HL-60/S4 treated with phorbol 12-myristate 13-acetate at 8.2 ng/mL for 4 days and 3 days (cell line): ENCODE results near the gene DPYSL4.

Experiments used
- in situ Hi-C: fragments of 300-500 bp; cut with MboI; formaldehyde crosslinking; loops from 2 replicates; pipeline ENCODE4 v1.15.0; 2022; ENCODE audit warnings: low sequenced_read_pairs

The DPYSL4 gene

GRCh38 chr10:132237396-132237795, 50.6 kb downstream of the DPYSL4 start:
- in situ Hi-C loops: no loop called here

DNA sequence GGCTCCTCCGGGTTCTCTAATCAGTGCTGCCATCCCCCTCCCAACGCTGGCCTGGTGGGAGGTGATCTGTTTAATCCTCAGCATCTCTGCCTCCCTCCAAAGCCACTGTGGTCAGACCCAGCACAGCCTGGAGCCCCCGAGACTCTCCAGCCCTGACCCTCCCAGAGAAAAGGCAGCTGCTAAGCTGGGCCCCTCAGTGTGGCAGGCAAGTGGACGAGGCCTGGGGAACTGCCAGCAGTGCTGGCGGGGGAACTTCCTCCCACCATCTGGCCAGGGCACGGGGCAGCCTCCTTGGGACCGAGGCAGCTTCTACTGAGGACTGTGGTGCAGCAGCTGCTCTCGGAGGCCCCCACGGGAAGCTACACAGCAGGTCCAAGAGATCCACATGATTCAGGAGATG, 51.1 kb downstream of the DPYSL4 start:
- in situ Hi-C loops: no loop called here

DNA sequence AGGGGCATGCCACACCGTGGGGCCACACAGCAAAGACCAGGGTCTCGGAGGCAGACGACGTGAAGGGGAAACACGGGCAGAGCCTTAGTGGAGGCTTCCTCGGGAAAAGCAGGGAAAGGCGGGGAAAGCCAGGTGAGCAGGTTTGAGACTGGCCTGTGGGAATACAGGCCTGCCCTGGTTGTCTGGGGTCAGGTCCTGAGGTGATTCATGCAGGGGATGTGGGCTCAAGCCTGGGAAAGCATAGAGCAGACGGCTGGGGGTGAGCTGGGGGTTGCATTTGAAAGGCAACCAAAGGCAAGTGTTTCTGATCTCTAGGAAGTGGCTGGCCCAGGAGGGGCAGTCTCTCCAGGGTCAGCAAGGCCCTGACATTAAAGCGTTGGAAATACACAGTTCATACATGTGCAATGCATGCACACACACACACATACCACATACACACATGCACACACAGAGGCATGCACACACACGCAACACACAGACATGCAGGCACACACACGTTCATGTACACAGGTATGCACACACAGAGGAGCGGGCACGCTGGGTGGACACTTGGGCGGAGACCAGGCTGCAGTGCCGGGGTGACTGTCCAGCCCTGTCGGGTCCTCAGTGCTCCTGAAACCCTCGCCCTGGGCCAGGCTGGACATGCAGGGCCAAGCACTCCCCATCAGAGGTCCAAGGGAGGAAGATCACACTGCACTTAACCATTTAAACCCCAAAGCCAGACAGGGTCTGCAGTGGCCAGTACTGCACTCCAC, 51.8 kb downstream of the DPYSL4 start:
- in situ Hi-C loops: no loop called here

DNA sequence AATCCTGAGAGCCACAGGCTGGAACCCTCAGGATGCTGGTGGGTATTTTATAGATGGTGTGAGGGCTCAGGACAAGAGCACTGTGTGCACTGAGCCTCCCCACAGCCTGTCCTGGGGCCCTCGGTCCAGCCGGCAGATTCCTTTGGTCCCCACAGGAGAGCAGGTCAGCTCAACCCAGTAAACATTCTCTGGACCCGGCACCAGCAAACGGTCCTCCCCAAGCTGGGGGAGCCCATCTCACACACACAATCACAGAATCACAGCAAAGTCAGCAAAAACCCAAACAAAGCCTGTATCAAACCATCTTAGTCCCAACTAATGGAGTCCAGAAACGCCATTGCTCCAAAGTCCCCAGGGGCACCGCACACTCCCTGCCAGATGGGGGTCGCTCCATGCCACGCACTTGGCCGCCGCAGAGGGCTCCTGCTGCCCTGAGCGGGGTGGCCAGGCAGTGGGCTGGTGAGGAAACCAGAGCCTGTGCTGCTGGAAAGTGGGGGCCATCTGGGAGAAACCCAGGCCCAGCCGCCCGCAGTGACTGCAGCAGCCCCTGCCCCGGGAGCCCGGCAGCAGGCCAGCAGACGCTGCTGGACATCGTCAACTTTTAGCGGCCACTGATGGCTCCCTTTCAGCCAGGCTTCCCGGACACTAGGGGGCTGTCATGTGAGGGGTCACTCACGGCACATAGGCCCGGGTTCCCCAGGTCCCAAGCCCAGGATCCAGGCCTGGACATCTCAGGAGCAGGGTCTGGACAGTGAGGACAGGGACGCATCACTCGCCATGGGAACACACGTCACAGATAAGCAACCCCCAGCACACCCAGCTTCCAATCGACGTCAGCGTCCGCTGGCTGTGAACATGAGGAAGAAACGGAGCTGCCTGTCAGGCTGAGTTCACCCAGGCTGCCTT, 52.6 kb downstream of the DPYSL4 start:
- in situ Hi-C loops: no loop called here

- in situ Hi-C loops: no loop called here
These were observed 53.4 kb downstream of the DPYSL4 start for GRCh38 chr10:132240156-132240555.

- in situ Hi-C loops: no loop called here
These were observed 53.8 kb downstream of the DPYSL4 start for GRCh38 chr10:132240581-132240980.

DNA sequence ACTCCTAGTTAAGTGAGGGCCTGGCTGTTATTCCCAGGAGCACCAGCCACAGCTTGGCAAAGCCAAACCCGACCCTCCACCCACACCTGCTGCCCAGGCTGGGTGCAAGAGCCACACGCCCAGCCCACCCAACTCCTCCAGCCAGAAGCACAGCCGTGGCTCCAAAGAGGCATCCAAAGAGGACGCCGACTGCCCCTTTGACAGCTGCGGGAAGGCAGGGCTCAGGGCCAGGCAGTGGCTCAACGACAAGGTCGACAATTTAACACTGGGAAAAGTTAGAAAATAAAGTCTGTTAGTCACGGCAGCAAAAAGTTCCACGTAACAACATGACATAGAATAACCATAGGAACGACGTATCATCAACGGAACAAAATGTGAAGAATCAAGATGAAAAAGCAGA, 54.3 kb downstream of the DPYSL4 start:
- in situ Hi-C loops: no loop called here

- in situ Hi-C loops: no loop called here
These were observed 54.7 kb downstream of the DPYSL4 start for GRCh38 chr10:132241496-132241895.

GRCh38 chr10:132242103-132242840, 55.5 kb downstream of the DPYSL4 start:
- in situ Hi-C loops: no loop called here

DNA sequence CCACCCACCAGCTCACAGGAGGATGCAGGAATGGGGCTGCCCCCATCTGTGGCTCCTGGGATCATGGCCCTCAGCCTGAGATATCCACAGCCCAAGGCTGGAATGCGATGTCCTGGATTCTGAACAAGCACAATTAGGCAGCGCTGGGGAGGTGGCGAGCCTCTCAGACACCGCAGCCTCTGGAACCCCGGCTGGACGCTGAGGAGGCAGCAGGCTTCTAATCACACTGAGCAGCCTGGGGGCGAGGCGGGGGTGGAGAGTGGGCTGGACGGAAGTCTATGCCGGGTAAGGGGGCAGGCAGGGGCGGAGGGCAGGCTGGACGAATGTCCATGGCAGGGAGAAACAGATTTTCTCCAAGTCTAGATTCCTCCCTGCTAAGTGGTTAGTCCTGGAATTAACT, 56.4 kb downstream of the DPYSL4 start:
- in situ Hi-C loops: no loop called here

DNA sequence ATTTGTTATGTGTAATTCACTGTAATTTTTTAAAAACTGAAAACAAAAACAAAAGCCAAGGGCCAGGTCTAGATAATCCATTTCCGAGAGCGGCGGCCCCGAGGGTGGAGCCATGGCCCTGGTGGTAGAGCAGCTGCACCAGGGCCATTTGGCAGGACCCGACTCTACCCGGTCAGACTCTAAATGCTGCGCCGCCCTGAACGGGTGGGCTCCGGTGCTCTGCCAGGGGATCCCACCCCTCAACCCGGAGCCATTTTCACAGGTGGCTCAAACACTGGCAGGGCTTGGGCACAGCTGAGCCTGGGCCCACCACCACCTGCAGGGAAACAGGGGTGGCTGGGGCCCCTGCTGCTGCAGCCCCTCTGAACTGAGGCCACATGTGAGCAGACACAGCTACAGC, 56.9 kb downstream of the DPYSL4 start:
- in situ Hi-C loops: no loop called here

- in situ Hi-C loops: no loop called here
These were observed 58.3 kb downstream of the DPYSL4 start for GRCh38 chr10:132245056-132245455.

DNA sequence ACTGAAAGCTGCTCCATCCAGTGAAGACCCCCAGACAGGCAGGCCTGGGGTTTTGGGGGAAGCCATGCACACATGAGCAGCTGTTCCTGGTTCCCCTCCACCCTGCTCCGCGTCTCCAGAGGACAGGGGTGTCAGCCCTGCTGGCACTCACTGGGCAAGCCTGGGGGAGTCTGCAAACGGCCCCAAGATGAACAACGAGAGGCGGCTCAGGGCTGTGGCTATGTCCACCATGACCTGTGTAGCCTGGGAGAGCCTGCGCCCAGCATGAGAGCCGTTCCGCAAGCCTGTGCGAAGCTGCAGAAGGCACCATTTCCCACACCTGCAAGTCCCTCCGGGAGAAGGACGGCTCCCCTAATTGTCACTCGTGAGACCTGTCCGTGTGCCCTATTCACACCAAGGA, 59.5 kb downstream of the DPYSL4 start:
- in situ Hi-C loops: no loop called here

DNA sequence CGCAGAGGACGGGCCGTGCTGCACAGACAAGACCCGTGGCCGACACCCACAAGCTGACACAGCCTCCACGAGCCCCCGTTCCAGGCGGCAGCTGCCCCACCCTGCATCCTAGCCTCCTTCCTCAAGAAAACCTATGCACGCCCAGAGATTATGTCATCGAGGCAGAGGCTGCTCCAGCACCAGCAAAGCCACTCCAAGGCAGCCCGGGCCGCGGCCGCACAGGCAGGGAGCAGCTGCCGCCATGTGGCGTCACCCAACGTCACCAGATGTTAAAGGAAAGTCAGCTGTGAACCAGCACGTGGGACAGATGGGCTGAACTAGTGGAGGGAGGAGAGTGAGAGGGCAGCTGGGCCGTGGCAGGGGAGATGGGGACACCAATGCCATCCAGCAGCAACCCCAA, 61.2 kb downstream of the DPYSL4 start:
- in situ Hi-C loops: no loop called here

DNA sequence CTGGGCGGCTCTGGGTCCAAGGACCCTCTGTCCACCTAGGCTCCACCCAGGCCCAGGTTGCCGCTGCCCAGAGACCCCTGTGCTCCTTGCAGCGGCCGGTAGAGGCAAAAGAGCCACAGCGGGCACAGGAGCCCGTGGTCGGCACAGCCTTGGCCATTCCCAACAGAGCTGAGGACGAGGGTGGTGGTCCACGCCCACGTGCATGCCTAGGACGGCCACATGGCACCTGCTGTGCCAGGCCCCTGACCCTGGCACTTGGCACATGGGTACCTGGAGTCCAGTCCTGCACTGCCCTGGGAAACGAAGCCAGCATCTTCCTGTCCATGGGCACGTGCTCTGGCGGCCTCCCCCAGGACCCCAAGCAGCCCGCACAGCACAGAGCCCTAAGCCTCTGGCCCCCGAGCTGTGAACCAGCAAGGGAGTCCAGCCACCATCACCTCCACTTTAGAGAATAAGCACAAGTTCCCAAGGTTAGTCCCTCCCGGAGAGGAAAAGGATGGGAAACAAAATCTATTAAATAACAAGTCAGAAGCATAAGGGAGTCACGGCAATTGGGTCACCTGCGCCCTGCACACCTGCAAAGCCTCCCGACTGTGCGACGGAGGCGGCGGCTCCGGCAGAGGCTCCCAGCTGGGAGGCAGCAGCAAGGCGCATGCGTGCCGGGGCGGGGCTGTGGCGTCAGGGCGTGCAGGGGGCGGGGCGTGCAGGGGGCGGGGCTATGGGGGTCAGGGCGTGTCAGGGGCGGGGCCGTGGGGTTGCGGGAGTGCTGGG, 61.9 kb downstream of the DPYSL4 start:
- in situ Hi-C loops: no loop called here

- in situ Hi-C loops: no loop called here
These were observed 62.5 kb downstream of the DPYSL4 start for GRCh38 chr10:132249226-132249724.

GRCh38 chr10:132249824-132250375, 63.2 kb downstream of the DPYSL4 start:
- in situ Hi-C loops: no loop called here

GRCh38 chr10:132250481-132251475, 64.0 kb downstream of the DPYSL4 start:
- in situ Hi-C loops: no loop called here

DNA sequence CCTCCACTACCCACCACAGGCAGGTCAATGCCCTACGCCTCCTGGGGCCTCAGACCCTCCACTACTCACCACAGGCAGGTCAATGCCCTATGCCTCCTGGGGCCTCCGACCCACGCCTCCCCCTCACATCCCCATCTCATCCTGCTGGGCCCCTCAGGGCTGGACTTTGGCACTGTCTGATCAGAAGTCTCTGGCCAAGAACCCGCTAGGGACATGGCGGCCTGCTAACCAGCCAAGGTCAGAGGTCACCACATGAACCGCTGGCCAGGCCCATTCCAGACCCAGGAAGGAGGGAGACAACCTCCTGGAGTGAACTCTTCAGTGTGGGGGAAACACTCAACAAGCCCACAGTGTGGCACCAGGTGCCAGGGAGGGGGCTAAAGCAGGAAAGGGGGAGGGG, 65.2 kb downstream of the DPYSL4 start:
- in situ Hi-C loops: no loop called here
